ENCODE measurements around the gene NDC1. TPM values are rescaled to one million over a fixed set of nuclear protein-coding genes. Genes with fewer than 3 reads are reported as not detected.

Gene NDC1
- polyA plus RNA-seq, 1 of the 3 experiments (the other 2 are of a cell fraction) = 11.5 TPM

GRCh38 chr1:53811414-53811851 lies 26.7 kb downstream of the NDC1 start:
- no peaks in the 10 kb centered on the region for H3K27me3 ChIP-seq (ENCODE audit: insufficient read depth)
- no peak overlapping the region for H3K4me2 ChIP-seq
- H3K9ac ChIP-seq = no peak overlapping the region
- H3K79me2 ChIP-seq (ENCODE audit: insufficient read depth) = peaks cover 20% of the 10 kb centered on the region; the same call in 1 of the 2 replicates
- DNase-seq = no peak
- WGBS (ENCODE audit: low lambda C conversion rate) = 97% methylated on average over 3 of the region's 4 CpGs
- ChIA-PET POLR2A (no interaction called here), CTCF (interaction anchor here (0.8 to 1.4 kb wide), 4 partner anchors 9 to 15 kb away, joined by 3 to 5 read pairs (median 4); no protein-coding TSS in a partner anchor)
- no peaks in the 10 kb centered on the region for H4K20me1 ChIP-seq (ENCODE audit: insufficient read depth)
- no peak overlapping the region for H3K4me3 ChIP-seq (ENCODE audit: low read depth in 2 of 2, low read length in 1 of 2)
- TF ChIP-seq EZH2phosphoT487 (IDR thresholded peaks at IDR 0.05; ENCODE audit: borderline replicate concordance, low read depth) = no peak
- no peak for TF ChIP-seq TCF12 (IDR thresholded peaks at IDR 0.05)
- TF ChIP-seq, protein P1, sequence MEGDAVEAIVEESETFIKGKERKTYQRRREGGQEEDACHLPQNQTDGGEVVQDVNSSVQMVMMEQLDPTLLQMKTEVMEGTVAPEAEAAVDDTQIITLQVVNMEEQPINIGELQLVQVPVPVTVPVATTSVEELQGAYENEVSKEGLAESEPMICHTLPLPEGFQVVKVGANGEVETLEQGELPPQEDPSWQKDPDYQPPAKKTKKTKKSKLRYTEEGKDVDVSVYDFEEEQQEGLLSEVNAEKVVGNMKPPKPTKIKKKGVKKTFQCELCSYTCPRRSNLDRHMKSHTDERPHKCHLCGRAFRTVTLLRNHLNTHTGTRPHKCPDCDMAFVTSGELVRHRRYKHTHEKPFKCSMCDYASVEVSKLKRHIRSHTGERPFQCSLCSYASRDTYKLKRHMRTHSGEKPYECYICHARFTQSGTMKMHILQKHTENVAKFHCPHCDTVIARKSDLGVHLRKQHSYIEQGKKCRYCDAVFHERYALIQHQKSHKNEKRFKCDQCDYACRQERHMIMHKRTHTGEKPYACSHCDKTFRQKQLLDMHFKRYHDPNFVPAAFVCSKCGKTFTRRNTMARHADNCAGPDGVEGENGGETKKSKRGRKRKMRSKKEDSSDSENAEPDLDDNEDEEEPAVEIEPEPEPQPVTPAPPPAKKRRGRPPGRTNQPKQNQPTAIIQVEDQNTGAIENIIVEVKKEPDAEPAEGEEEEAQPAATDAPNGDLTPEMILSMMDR (IDR thresholded peaks at IDR 0.05) = peak; percentile 39
- peaks cover 14 to 44% of the 10 kb centered on the region in 2 experiments for H3K36me3 ChIP-seq (replicated peaks in 1 of 2; ENCODE audit: control insufficient read depth in 1 of 2, insufficient read depth in 2 of 2, low read length in 1 of 2)
- no peak overlapping the region for H2AFZ ChIP-seq (ENCODE audit: low read depth)
- no peaks in the 10 kb centered on the region for H3F3A ChIP-seq (replicated peaks; ENCODE audit: insufficient read depth)
- H3K9me3 ChIP-seq = no peaks in the 10 kb centered on the region
- no peaks in the 10 kb centered on the region for H3K4me1 ChIP-seq (ENCODE audit: control insufficient read depth in 1 of 2, insufficient read depth in 2 of 2, low read depth in 1 of 2, low read length in 1 of 2)
- no peaks in the 10 kb centered on the region for H3K9me2 ChIP-seq
- no peak overlapping the region for H3K27ac ChIP-seq (ENCODE audit: low read depth in 2 of 2, low read length in 1 of 2)

GRCh38 chr1:53810497-53810896 lies 27.6 kb downstream of the NDC1 start:
- CTCF ChIA-PET = interaction anchor here (1.0 kb wide), 1 partner anchor 9 kb away, joined by 5 read pairs; no protein-coding TSS in a partner anchor

More at GRCh38 chr1:53810497-53810896, 27.6 kb downstream of the NDC1 start:
- H4K20me1 ChIP-seq (ENCODE audit: insufficient read depth) = no peaks in the 10 kb centered on the region
- peaks cover 18 to 39% of the 10 kb centered on the region in 2 experiments for H3K36me3 ChIP-seq (replicated peaks in 1 of 2; ENCODE audit: control insufficient read depth in 1 of 2, insufficient read depth in 2 of 2, low read length in 1 of 2)
- H3K9me2 ChIP-seq = no peaks in the 10 kb centered on the region
- no peak overlapping the region for H2AFZ ChIP-seq (ENCODE audit: low read depth)
- TF ChIP-seq FOXM1 (IDR thresholded peaks at IDR 0.05; ENCODE audit: low read depth) (no peak), TEAD4 (IDR thresholded peaks at IDR 0.05; ENCODE audit: borderline replicate concordance, insufficient read depth) (no peak), GATA2 (CRISPR knock-in tag; IDR thresholded peaks at IDR 0.05) (no peak), SMC3 (IDR thresholded peaks at IDR 0.05; ENCODE audit: low read depth, low read length) (no peak), CHD2 (IDR thresholded peaks at IDR 0.05; ENCODE audit: low read length, partially characterized antibody) (no peak), MAX (IDR thresholded peaks at IDR 0.05; ENCODE audit: low read depth) (no peak), MXI1 (IDR thresholded peaks at IDR 0.05; ENCODE audit: low read depth, low read length) (no peak), JUND (IDR thresholded peaks at IDR 0.05) (no peak), RFX5 (IDR thresholded peaks at IDR 0.05; ENCODE audit: low read length) (no peak), YY1 (IDR thresholded peaks at IDR 0.05; ENCODE audit: low read depth) (no peak), EP300 (IDR thresholded peaks at IDR 0.05; ENCODE audit: borderline replicate concordance in 1 of 2, low read depth in 1 of 2, low read length in 1 of 2) (no peak), PBX3 (IDR thresholded peaks at IDR 0.05) (no peak), ELF1 (IDR thresholded peaks at IDR 0.05) (no peak)
- POLR2A ChIA-PET = no interaction called here
- no peaks in the 10 kb centered on the region for H3K9me3 ChIP-seq
- H3F3A ChIP-seq (replicated peaks; ENCODE audit: insufficient read depth) = no peaks in the 10 kb centered on the region
- no peak overlapping the region for H3K9ac ChIP-seq
- H3K27ac ChIP-seq (ENCODE audit: low read depth in 2 of 2, low read length in 1 of 2) = no peak overlapping the region
- no peak overlapping the region for H3K4me2 ChIP-seq
- H3K4me1 ChIP-seq (ENCODE audit: control insufficient read depth in 1 of 2, insufficient read depth in 2 of 2, low read depth in 1 of 2, low read length in 1 of 2) = no peaks in the 10 kb centered on the region
- H3K27me3 ChIP-seq (ENCODE audit: insufficient read depth) = no peaks in the 10 kb centered on the region
- no peak overlapping the region for H3K4me3 ChIP-seq (ENCODE audit: low read depth in 2 of 2, low read length in 1 of 2)
- 100% methylated on average over 2 of the region's 2 CpGs for WGBS (ENCODE audit: low lambda C conversion rate)
- DNase-seq = no peak
- H3K79me2 ChIP-seq (ENCODE audit: insufficient read depth) = peaks cover 20% of the 10 kb centered on the region; the same call in 1 of the 2 replicates

Measured in SK-N-SH (cell line).